Measurements from ENCODE around the gene FBRS.

DNA sequence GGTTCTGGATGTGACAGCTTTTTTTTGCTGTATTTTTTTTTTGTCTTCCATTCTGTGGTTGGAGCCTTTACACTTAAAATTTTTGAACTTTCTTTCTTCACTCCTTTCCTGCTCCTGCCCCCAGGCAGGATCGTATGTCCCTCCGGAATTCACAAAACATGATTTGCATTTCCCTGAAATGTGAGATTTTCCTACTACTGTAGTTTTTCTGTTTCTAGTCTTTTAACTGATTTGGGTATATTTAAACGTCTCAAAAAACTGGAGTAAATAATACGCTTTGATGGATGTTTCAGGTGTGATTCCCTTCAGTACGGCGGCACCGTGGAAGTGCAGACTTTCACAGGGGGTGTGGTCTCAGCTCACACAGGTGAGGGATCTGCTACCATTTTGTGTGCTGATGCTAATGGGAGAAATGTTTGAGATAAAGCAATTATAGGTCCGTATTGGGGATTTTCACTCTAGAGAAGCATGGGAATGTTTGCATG, 41.4 kb downstream of the FBRS start:
- TF ChIP-seq, protein P1, sequence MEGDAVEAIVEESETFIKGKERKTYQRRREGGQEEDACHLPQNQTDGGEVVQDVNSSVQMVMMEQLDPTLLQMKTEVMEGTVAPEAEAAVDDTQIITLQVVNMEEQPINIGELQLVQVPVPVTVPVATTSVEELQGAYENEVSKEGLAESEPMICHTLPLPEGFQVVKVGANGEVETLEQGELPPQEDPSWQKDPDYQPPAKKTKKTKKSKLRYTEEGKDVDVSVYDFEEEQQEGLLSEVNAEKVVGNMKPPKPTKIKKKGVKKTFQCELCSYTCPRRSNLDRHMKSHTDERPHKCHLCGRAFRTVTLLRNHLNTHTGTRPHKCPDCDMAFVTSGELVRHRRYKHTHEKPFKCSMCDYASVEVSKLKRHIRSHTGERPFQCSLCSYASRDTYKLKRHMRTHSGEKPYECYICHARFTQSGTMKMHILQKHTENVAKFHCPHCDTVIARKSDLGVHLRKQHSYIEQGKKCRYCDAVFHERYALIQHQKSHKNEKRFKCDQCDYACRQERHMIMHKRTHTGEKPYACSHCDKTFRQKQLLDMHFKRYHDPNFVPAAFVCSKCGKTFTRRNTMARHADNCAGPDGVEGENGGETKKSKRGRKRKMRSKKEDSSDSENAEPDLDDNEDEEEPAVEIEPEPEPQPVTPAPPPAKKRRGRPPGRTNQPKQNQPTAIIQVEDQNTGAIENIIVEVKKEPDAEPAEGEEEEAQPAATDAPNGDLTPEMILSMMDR (conservative IDR thresholded peaks at IDR 0.05): no peak
- no peak for TF ChIP-seq EZH2 (IDR thresholded peaks at IDR 0.05; ENCODE audit: low read depth)

Data from PC-9 (cell line).